Neuronal stem cell (in vitro differentiated cells): ENCODE data around the gene CIDEA.
"Not testable (repeated sequence)": the region's sequence is repeated elsewhere in the genome, so short reads cannot be mapped to it uniquely, and the experiment has no call there.

Experiments used
- DNase-seq: peaks from one replicate; pipeline ENCODE4 v3.0.0-alpha.2; 2013; ENCODE audit warnings: low spot score
- H2AFZ ChIP-seq: one replicate; pipeline ENCODE4 v1.6.1; 2013; ENCODE audit warnings: mild to moderate bottlenecking, low read length, inconsistent platforms
- H2AK5ac ChIP-seq: 2 replicates; pipeline ENCODE4 v1.6.1; 2013; ENCODE audit warnings: low read depth, mild to moderate bottlenecking, inconsistent platforms, low read length, moderate library complexity, mixed read lengths
- H2BK120ac ChIP-seq: 2 replicates; pipeline ENCODE4 v1.6.1; 2013; ENCODE audit warnings: low read depth, mild to moderate bottlenecking, inconsistent platforms, low read length, moderate library complexity, mixed read lengths
- H2BK12ac ChIP-seq: one replicate; pipeline ENCODE4 v1.6.1; 2013; ENCODE audit warnings: low read length, inconsistent platforms
- H2BK15ac ChIP-seq: 2 replicates; pipeline ENCODE4 v1.6.1; 2013; ENCODE audit warnings: mild to moderate bottlenecking, low read length, inconsistent platforms, mixed read lengths
- H2BK5ac ChIP-seq: one replicate; pipeline ENCODE4 v1.6.1; 2013; ENCODE audit warnings: inconsistent platforms, mild to moderate bottlenecking, low read length, moderate library complexity
- H3K14ac ChIP-seq: one replicate; pipeline ENCODE4 v1.6.1; 2013; ENCODE audit warnings: low read length, inconsistent platforms
- H3K18ac ChIP-seq: 2 replicates; pipeline ENCODE4 v1.6.1; 2013; ENCODE audit warnings: low read length, inconsistent platforms
- H3K23ac ChIP-seq: 2 replicates; pipeline ENCODE4 v1.6.1; 2013; ENCODE audit warnings: low read depth, mild to moderate bottlenecking, mixed read lengths, low read length, inconsistent platforms; ENCODE audit not compliant: poor library complexity
- H3K27ac ChIP-seq: replicated peaks from 3 replicates; pipeline ENCODE4 v1.5.1; 2013; ENCODE audit warnings: low read length, inconsistent platforms
- H3K27me3 ChIP-seq, 3 experiments: 2 replicates each; pipeline ENCODE4 v1.6.1; 2013; ENCODE audit warnings: low read length in 3 of 3, mild to moderate bottlenecking in 2 of 3, inconsistent platforms in 1 of 3, low read depth in 1 of 3, mixed read lengths in 1 of 3, moderate library complexity in 1 of 3; ENCODE audit not compliant: control insufficient read depth in 3 of 3, insufficient read depth in 3 of 3
- H3K36me3 ChIP-seq, 2 donors: replicated peaks in 1 of 2; 2 replicates each; pipeline ENCODE4 v1.6.1; 2013; ENCODE audit warnings: low read length in 2 of 2; ENCODE audit not compliant: control insufficient read depth in 2 of 2, insufficient read depth in 2 of 2
- H3K4ac ChIP-seq: 2 replicates; pipeline ENCODE4 v1.6.1; 2013; ENCODE audit warnings: inconsistent platforms, mild to moderate bottlenecking, low read length, moderate library complexity
- H3K4me1 ChIP-seq, 2 donors: 1 replicate in 1 of 2; 2 replicates in 1 of 2; pipeline ENCODE4 v1.6.1; 2013; ENCODE audit warnings: low read length in 2 of 2, low read depth in 1 of 2; ENCODE audit not compliant: control insufficient read depth in 2 of 2, insufficient read depth in 1 of 2
- H3K4me2 ChIP-seq: one replicate; pipeline ENCODE4 v1.6.1; 2013; ENCODE audit warnings: mild to moderate bottlenecking, low read length, inconsistent platforms; ENCODE audit not compliant: insufficient read depth, poor library complexity, severe bottlenecking
- H3K4me3 ChIP-seq, 2 donors: 2 replicates each; pipeline ENCODE4 v1.5.1; 2013; ENCODE audit warnings: low read length in 2 of 2, mild to moderate bottlenecking in 2 of 2, inconsistent platforms in 1 of 2, moderate library complexity in 1 of 2
- H3K79me1 ChIP-seq: one replicate; pipeline ENCODE4 v1.6.1; 2013; ENCODE audit warnings: low read depth, mild to moderate bottlenecking, inconsistent platforms, low read length, moderate library complexity
- H3K9ac ChIP-seq: one replicate; pipeline ENCODE4 v1.6.1; 2013; ENCODE audit warnings: mild to moderate bottlenecking, low read depth, low read length, inconsistent platforms; ENCODE audit not compliant: poor library complexity
- H3K9me3 ChIP-seq, 2 donors: replicated peaks in 1 of 2; 2 replicates each; pipeline versions ENCODE3 to v1.6.1; 2013; ENCODE audit warnings: low read length in 2 of 2, mild to moderate bottlenecking in 2 of 2, inconsistent platforms in 1 of 2, low read depth in 1 of 2, mixed read lengths in 1 of 2, moderate library complexity in 1 of 2; ENCODE audit not compliant: control insufficient read depth in 2 of 2, insufficient read depth in 1 of 2
- H4K8ac ChIP-seq: one replicate; pipeline ENCODE4 v1.6.1; 2013; ENCODE audit warnings: low read depth, mild to moderate bottlenecking, inconsistent platforms, low read length, moderate library complexity
- H4K91ac ChIP-seq: one replicate; pipeline ENCODE4 v1.6.1; 2013; ENCODE audit warnings: low read length, low read depth, mild to moderate bottlenecking, inconsistent platforms; ENCODE audit not compliant: poor library complexity
- WGBS, 2 donors: extraction: QIAGEN DNeasy Blood & Tissue Kit; methylation state at CpG; one replicate each; pipeline ENCODE4 v1.1.7; 2013; ENCODE audit warnings: missing lambda C conversion rate in 2 of 2, mixed read lengths in 1 of 2; ENCODE audit not compliant: insufficient read length in 2 of 2, insufficient replicate concordance in 1 of 2; ENCODE audit errors: extremely low coverage in 2 of 2; 5-methylcytosine and 5-hydroxymethylcytosine counted together

CIDEA gene

DNA sequence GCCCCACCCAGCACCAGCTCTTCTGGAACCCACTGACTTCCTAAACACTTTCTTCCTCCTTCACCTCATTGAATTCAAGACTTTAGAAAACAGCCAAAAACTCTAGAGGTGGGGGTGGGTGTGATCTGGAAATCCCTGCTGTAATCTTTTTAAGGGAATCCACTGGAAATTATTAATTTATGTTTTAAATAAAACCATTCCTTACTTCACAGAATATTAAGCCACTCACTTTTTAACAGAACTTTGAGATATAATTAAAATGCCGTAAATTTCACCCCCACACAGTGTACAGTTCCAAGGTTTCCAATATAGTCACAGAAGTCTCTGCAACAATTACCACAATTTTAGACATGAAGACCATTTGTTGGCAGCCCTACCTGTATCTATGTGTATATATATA lies 30.8 kb upstream of the CIDEA start:
- H3K9ac ChIP-seq, H4K8ac ChIP-seq, H2BK12ac ChIP-seq, H3K4ac ChIP-seq, H2BK5ac ChIP-seq, DNase-seq, H3K4me3 ChIP-seq, H2BK120ac ChIP-seq, H3K27me3 ChIP-seq, H3K27ac ChIP-seq, H3K23ac ChIP-seq, H3K9me3 ChIP-seq, H4K91ac ChIP-seq, H3K4me1 ChIP-seq, H2AFZ ChIP-seq, H3K79me1 ChIP-seq, H3K36me3 ChIP-seq, H3K4me2 ChIP-seq, H3K18ac ChIP-seq, H3K14ac ChIP-seq, H2BK15ac ChIP-seq, H2AK5ac ChIP-seq: not testable (repeated sequence)
- no CpG with 5 or more reads among the region's 1 CpG for WGBS, 2 donors

DNA sequence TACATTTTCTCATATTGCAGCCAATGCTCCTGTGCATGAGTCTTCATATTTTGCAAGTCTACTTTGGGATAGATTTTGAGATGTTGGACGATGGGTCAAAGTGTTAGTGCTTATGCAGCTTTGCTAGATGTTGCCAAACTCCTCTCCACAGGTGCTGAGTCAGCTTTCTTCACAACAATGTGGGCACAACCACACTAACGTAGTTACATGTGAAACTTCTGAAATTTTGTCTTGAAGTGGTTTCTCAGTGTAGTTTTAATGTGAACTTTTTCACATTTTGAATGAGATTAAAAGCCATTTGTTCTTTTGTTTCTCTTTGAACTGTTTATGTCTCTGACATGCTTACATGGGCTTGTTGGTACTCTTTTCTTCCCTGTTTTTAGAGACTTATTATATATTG lies 27.4 kb upstream of the CIDEA start:
- not testable (repeated sequence) for H3K79me1 ChIP-seq
- WGBS, 2 donors = no CpG with 5 or more reads among the region's 2 CpGs

GRCh38 chr18:12227399-12228186 lies 26.6 kb upstream of the CIDEA start:
- not testable (repeated sequence) for DNase-seq, H3K4me2 ChIP-seq, H2BK12ac ChIP-seq, H3K14ac ChIP-seq, H3K4me1 ChIP-seq, H3K79me1 ChIP-seq, H4K91ac ChIP-seq, H3K4me3 ChIP-seq, H2BK5ac ChIP-seq, H3K27me3 ChIP-seq, H2BK120ac ChIP-seq, H3K27ac ChIP-seq, H2BK15ac ChIP-seq, H3K4ac ChIP-seq, H4K8ac ChIP-seq, H3K23ac ChIP-seq, H3K9me3 ChIP-seq, H3K9ac ChIP-seq, H3K36me3 ChIP-seq, H2AK5ac ChIP-seq, H3K18ac ChIP-seq, H2AFZ ChIP-seq
- no CpG with 5 or more reads among the region's 27 CpGs for WGBS, 2 donors

More for the DNA sequence above, 27.4 kb upstream of the CIDEA start:
- H3K4me2 ChIP-seq, H3K4me3 ChIP-seq, H3K36me3 ChIP-seq, H2BK15ac ChIP-seq, H2BK120ac ChIP-seq, H2AK5ac ChIP-seq, H4K8ac ChIP-seq, H3K4me1 ChIP-seq, H3K18ac ChIP-seq, H3K9me3 ChIP-seq, H3K14ac ChIP-seq, H4K91ac ChIP-seq, H3K27ac ChIP-seq, H3K27me3 ChIP-seq, H3K23ac ChIP-seq, H2BK5ac ChIP-seq, H2AFZ ChIP-seq, H3K4ac ChIP-seq, H3K9ac ChIP-seq, H2BK12ac ChIP-seq, DNase-seq: not testable (repeated sequence)

DNA sequence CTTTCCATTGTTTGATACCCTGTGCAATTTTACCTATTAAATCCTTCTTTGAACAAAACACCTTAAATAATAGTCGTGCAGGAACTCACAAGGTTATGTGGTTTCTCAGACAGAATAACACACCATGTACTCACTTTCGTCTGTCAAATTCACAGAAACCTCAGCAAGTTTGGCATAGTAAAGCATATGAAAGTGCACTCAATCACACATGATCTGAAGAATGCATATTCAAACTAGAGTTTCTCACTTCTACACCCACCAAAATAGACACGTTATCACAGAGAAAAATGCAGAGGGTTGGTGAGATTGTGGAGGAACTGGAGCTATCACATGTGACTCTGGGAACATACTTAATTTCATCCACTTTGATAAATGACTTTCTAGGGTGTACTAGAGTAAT lies 25.9 kb upstream of the CIDEA start:
- not testable (repeated sequence) for H2BK12ac ChIP-seq, H3K14ac ChIP-seq, DNase-seq, H2BK5ac ChIP-seq, H2AK5ac ChIP-seq, H3K9me3 ChIP-seq, H3K27ac ChIP-seq, H3K23ac ChIP-seq, H3K4ac ChIP-seq, H3K18ac ChIP-seq, H3K4me1 ChIP-seq, H3K36me3 ChIP-seq, H3K27me3 ChIP-seq, H4K91ac ChIP-seq, H4K8ac ChIP-seq, H3K4me3 ChIP-seq, H3K79me1 ChIP-seq, H2BK120ac ChIP-seq, H2BK15ac ChIP-seq, H3K4me2 ChIP-seq, H3K9ac ChIP-seq, H2AFZ ChIP-seq
- no CpG with 5 or more reads among the region's 3 CpGs for WGBS, 2 donors
